HG02981 (cell line): ENCODE results near the gene CCDC30.

Source experiments
- ATAC-seq: cut with Tn5 transposase; IDR thresholded peaks from one replicate; pipeline ENCODE4 v1.9.1; 2021; ENCODE audit warnings: mild to moderate bottlenecking, moderate library complexity; ENCODE audit not compliant: unreplicated experiment

The CCDC30 gene

GRCh38 chr1:42686418-42686817 lies 223.3 kb downstream of the CCDC30 start:
- ATAC-seq: no peak

- no peak for ATAC-seq
Observed at GRCh38 chr1:42689912-42690311, 226.8 kb downstream of the CCDC30 start.

- no peak for ATAC-seq
Observed at GRCh38 chr1:42690477-42691156, 227.5 kb downstream of the CCDC30 start.

GRCh38 chr1:42691157-42691498 lies 228.0 kb downstream of the CCDC30 start:
- no peak for ATAC-seq

- no peak for ATAC-seq
Observed at GRCh38 chr1:42692461-42692860, 229.4 kb downstream of the CCDC30 start.

GRCh38 chr1:42692911-42693310 lies 229.8 kb downstream of the CCDC30 start:
- no peak for ATAC-seq

GRCh38 chr1:42698081-42698813 lies 235.2 kb downstream of the CCDC30 start:
- no peak for ATAC-seq

- no peak for ATAC-seq
Observed at GRCh38 chr1:42700006-42700405, 236.9 kb downstream of the CCDC30 start.

GRCh38 chr1:42703888-42704464 lies 240.9 kb downstream of the CCDC30 start:
- no peak for ATAC-seq
